Left ventricle myocardium inferior (tissue), 1 donor: ENCODE results near the gene TRMT112. TPM values are rescaled to one million over a fixed set of nuclear protein-coding genes. Genes with fewer than 3 reads are reported as not detected.

Source experiments
- DNase-seq: peaks from one replicate; pipeline ENCODE4 v3.0.0-alpha.2; 2020
- H3K27ac ChIP-seq: fragments of 200-600 bp; replicated peaks from 2 replicates; pipeline ENCODE4 v1.8.0; 2021
- H3K27me3 ChIP-seq: fragments of 200-600 bp; 2 replicates; pipeline ENCODE4 v1.8.0; 2021; ENCODE audit warnings: low read depth
- H3K36me3 ChIP-seq: fragments of 200-600 bp; 2 replicates; pipeline ENCODE4 v1.8.0; 2021
- H3K4me1 ChIP-seq: fragments of 200-600 bp; 2 replicates; pipeline ENCODE4 v1.8.0; 2021
- H3K4me3 ChIP-seq: fragments of 200-600 bp; 2 replicates; pipeline ENCODE4 v1.8.0; 2021; ENCODE audit warnings: mild to moderate bottlenecking, moderate library complexity
- H3K9me3 ChIP-seq: fragments of 200-600 bp; replicated peaks from 2 replicates; pipeline ENCODE4 v1.8.0; 2021
- CTCF ChIP-seq: fragments of 200-600 bp; IDR thresholded peaks from 2 replicates; pipeline ENCODE4 v1.8.0; 2021; ENCODE audit warnings: antibody characterized with exemption, mild to moderate bottlenecking, borderline replicate concordance
- intact Hi-C: fragments of 100-400 bp; cut with micrococcal nuclease; formaldehyde crosslinking; loops from one replicate; pipeline ENCODE4 v1.11.0; 2022
- total RNA-seq: library from RNA; stranded (reverse); fragmentation: NEBNext Ultra II Directional; extraction: Animal tissue kit (Norgen Biotek cat#: 25700); gene quantifications from one replicate; pipeline ENCODE4 v1.2.1, GENCODE V29; 2021
- donor health status: DM: no; HTN: yes; CAD: no; lungs with severe emphysema.

TRMT112 gene
- total RNA-seq, 1 donor from 2014 or later, result 97.5 TPM

DNA sequence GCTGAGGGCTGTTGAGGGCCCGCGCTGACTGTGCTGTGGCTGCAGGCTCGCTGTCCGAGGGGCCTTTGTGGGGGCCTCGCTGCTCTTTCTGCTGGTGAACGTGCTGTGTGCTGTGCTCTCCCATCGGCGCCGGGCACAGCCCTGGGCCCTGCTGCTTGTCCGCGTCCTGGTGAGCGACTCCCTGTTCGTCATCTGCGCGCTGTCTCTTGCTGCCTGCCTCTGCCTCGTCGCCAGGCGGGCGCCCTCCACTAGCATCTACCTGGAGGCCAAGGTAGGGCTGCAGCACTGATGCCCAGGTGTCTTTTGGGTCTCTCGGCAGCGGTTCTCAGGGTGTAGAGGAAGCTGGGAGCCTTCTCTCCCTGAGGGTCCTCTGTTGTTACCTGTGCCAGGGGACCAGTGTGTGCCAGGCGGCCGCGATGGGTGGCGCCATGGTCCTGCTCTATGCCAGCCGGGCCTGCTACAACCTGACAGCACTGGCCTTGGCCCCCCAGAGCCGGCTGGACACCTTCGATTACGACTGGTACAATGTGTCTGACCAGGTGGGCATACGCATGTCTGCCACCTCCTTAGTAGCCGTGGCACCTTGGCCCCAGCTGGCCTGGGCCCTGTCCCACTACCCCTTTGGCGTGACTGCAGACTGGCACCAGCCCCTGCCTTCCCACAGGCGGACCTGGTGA lies 29.5 kb downstream of the TRMT112 start:
- Histone ChIP-seq H3K27me3 (peaks cover 32% of the 10 kb centered on the region), H3K4me1 (peaks cover 52% of the 10 kb centered on the region), H3K27ac (no peak overlapping the region), H3K36me3 (no peaks in the 10 kb centered on the region), H3K9me3 (no peaks in the 10 kb centered on the region), H3K4me3 (no peak overlapping the region)
- no peak for DNase-seq
- TF ChIP-seq CTCF, result no peak
- intact Hi-C loops, result no loop called here

DNA sequence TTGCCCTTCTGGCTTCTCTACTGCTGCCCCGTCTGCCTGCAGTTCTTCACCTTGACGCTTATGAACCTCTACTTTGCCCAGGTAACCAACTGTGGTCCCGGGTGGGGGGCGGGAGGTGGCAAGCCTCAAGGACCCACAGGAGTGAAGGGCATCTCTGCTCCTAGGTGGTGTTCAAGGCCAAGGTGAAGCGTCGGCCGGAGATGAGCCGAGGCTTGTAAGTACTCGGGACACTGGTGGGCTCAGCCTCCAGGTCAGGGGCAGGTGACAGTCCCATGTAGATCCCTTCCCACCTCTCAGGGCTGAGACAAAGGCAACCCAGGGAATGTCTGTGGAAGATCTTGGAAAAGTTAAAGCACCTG lies 30.6 kb downstream of the TRMT112 start:
- Histone ChIP-seq H3K36me3 (peaks cover 9% of the 10 kb centered on the region), H3K4me3 (no peak overlapping the region), H3K27ac (no peak overlapping the region), H3K4me1 (peaks cover 52% of the 10 kb centered on the region), H3K27me3 (peaks cover 21% of the 10 kb centered on the region), H3K9me3 (no peaks in the 10 kb centered on the region)
- no peak for DNase-seq
- TF ChIP-seq CTCF, result no peak
- intact Hi-C loops, result no loop called here

DNA sequence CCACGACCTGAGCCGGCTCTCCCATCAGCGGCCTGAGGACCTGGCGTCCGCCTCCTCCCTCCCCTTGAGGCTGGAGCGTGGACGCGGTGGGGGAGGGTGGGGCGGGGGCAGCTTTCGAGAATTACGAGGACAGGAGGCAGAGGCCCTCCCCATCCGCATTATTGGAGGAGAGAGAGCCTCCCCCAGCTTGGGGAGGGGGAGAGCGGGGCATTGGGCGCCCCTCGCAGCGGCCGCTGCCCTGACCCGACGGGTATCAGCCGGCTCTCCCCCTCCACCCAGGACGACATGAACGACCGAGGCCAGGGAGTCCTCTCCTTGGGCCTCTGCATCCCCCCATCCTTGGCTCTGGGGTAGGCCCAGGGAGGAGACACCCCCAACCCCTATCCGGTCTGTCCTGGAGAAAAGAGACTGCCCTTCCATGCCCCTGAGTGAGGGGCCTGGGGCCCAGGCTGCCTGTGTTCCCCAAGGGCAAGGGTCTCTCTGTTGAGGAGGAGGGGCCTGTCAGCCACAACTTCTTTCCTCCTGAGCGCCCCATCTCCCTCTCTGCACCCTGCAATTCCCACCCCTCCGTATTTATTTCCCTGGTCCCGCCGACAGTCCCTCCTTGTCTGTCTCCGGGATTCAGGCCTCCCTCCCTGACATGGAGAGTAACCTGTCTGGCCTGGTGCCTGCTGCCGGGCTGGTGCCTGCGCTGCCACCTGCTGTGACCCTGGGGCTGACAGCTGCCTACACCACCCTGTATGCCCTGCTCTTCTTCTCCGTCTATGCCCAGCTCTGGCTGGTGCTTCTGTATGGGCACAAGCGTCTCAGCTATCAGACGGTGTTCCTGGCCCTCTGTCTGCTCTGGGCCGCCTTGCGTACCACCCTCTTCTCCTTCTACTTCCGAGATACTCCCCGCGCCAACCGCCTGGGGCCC lies 31.2 kb downstream of the TRMT112 start:
- peak overlapping the region; percentile 98 for H3K27ac ChIP-seq
- H3K4me1 ChIP-seq, result peaks cover 52% of the 10 kb centered on the region
- no peaks in the 10 kb centered on the region for H3K9me3 ChIP-seq
- intact Hi-C loops, result no loop called here
- H3K27me3 ChIP-seq, result peaks cover 15% of the 10 kb centered on the region
- H3K4me3 ChIP-seq, result peak overlapping the region; percentile 92
- H3K36me3 ChIP-seq, result peaks cover 15% of the 10 kb centered on the region
- no peak for TF ChIP-seq CTCF
- no peak for DNase-seq

DNA sequence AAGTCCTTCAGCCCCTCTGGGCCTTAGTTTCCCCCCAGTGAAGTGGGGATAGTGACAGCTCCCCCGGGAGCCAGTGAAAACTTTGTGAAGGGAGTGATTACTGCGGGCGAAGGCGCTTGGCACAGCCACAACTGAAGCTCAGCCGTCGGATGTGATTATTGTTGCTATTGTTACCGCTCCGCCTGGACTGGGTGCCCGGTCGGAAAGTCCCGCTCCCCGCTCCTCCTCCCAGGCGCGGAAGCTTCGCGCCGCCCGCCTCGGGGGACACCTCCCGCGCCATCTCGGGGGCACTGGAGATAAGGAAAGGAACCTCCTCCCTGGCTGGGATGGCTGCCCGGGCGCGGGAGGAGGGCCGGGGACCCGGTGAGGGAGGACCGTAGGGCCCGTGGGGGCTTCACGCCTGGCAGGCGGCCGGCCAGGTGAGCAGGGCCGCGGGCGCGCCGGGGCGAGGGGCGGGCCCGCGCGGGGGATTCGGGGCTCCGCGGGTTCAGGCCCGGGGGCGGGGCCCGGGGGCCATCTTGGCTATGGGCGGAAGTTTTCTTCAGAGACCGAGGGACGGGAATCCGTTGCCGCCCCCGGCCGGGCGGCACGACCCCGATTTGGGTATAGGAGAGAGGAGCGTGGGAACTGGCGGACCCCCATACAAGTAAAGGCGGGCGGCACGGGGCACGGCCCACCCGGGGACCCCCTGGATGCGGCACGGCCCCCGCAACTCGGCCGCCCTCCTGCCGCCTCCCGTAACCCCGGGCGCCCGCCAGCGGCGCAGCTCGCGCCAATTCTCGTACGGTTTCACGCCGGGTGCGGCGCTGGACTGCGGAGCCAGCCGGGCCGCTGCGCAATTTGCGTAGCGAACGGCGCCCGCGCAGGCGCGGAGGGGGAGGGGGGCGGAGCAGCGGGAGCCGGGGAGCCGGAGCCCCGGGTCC lies 32.1 kb downstream of the TRMT112 start, which contains the start of gene GPR137:
Gene GPR137 (plus strand): TSS at position 887 of the 923 bp plus-strand sequence. CDS start 677 bp downstream, outside the sequence.
- H3K4me1 ChIP-seq, result peaks cover 54% of the 10 kb centered on the region
- peak; percentile 88 for DNase-seq
- peaks cover 22% of the 10 kb centered on the region for H3K36me3 ChIP-seq
- no peaks in the 10 kb centered on the region for H3K9me3 ChIP-seq
- peak within 1 kb of the TSS; percentile 98 for H3K27ac ChIP-seq
- peaks cover 6% of the 10 kb centered on the region for H3K27me3 ChIP-seq
- intact Hi-C loops, result no loop called here
- peak within 1 kb of the TSS; percentile 92 for H3K4me3 ChIP-seq
- no peak for TF ChIP-seq CTCF
